ENCODE data around the gene MAGEF1.

The MAGEF1 gene

DNA sequence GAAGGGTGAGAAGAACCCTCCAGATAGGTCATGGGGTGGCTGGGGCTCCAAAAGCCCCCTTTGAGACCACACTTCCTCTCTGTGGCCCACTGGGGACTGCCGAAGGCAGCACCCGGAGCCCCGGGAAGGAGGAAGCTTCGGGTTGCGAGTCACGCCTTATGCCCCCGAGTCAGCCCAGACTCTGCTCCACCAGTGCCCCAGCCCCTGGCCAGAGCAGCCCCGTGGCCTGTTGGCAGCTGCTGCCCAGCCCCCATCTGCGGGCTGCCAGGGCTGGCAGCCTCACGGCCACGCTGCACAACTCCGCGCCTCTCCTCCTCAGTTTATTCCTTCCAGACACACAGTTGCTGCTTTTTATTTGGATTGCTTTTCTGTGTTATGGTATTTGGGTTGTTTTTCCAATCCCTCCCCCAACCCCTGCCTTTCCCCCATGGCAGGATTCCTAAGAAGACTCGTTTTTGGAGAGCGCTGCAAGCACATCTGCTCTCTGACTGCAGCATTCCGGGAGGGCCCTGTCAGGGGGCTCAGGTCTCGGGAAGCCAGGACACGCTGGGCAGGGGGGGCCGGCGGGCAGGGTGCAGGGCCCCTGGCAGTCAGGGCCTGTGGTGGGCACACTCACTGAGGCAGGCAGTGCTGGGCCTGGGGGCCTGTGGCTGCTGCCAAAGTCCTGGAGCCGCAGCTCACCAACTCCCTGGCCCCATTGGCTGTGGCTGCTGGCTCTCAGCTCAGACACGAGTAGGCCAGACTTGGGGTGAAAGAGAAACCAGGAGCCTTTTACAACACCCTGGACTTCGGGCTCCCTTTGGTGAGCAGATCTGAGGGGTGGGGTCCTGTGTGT lies 20.2 kb downstream of the MAGEF1 start:
- no peak for DNase-seq (ENCODE audit: low read depth in 2 of 3, low spot score in 1 of 3)

DNA sequence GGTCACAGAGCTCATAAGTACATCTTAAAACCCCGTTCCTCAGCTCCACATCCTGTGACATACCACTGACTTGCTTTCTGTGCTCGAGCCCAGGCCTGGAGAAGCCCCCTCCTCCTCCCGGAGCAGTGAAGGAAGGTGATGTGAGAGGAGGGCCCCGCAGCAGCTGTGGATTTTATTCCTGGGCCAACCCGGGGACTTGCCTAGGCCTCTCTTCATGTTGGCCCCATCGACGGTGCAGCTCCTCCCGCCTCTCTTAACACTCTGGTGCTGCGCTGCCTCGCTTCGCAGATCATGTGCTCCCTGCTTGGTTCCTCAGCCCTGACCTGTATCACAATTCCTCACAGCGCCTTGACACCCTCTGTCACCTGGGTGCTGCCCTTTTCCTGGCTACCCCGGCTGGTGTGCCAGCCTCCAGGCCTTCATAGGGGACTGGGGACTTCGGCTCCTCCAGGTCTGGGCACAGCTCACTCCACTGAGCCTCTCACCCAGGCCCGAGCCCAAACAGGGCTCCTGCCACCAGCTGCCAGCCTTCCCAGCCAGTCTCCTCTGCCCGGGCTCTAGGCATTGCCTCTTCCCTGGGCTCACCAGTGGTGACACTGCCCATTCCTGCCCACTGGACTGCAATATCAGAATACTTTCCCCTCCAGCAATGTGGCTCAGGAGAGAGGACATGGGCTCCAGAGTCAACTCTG lies 21.5 kb downstream of the MAGEF1 start:
- no peak for DNase-seq (ENCODE audit: low read depth in 2 of 3, low spot score in 1 of 3)

GRCh38 chr3:184688882-184689271 lies 23.0 kb downstream of the MAGEF1 start:
- no peak for DNase-seq (ENCODE audit: low read depth in 2 of 3, low spot score in 1 of 3)

GRCh38 chr3:184688251-184688881 lies 23.5 kb downstream of the MAGEF1 start:
- no peak for DNase-seq (ENCODE audit: low read depth in 2 of 3, low spot score in 1 of 3)

- DNase-seq (ENCODE audit: low read depth in 2 of 3, low spot score in 1 of 3): no peak
Observed at GRCh38 chr3:184687363-184688015, 24.4 kb downstream of the MAGEF1 start.

DNA sequence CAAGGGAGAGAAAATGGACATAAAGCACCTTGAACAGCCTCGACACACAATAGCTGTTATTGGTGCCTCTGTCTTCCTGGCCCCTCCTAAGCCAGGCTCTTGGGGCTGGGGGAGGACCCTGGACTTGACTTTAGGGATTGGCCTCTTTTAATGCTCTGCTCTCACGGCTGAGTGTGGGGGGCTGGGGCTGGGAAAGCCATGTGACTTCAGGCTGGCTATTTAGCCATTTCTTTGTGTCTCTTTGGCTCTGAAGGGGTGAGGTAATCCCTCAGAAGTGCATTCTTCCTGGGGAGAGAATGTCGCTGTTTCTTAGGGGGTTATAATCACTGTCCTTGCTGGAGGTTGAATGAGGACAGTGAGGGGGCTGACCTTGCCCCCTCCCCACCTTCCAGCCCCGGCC lies 26.2 kb downstream of the MAGEF1 start:
- no peak for DNase-seq (ENCODE audit: low read depth in 2 of 3, low spot score in 1 of 3)

DNA sequence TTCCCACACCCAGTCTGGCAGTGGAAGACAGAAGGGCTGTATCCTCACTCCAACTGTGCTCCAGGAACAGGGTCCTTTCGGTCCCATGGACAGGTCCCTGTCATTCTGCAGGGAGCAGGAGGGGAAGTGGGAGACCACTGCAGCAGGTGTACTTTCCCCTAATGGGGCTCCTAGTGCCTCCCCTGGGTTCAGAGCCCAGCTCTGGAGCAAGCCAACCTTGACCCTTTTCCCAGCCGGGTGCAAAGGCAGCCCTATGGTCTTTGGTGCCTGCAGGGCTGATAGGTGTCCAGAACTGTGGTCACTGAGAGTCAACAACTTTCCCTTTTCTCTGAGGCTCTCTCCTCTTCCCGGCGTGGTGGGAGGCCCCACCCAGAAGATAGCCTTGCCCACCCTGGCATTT lies 26.8 kb downstream of the MAGEF1 start:
- DNase-seq (ENCODE audit: low read depth in 2 of 3, low spot score in 1 of 3): no peak

DNA sequence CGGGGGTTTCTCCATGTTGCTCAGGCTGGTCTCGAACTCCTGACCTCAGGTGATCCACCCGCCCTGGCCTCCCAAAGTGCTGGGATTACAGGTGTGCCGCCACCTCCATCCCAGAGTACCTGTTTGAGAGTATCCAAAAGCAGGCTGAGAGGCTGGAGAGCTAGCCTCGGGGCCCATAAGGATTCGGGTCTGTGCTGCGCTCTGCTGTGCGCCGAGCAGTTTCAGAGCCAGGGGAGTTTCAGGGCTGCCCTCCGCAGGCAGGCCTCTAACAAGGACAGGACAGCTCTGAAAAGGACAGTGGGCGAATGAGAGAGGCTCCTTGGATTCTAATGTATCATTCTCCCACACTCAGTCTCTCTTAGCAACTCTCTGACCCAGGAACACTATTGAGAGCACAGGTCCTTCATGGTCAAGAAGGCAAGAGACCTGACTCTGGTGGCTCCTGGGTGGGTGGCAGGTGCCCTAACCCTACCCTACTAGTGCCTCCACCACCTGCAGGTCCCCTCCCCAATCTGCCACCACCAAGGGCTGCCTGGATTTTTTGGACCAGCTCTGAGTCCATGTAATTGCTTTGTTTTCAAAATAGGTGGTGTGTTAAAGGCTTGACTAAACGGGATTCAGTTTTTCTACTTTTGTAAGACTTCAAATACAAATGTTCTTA lies 27.8 kb downstream of the MAGEF1 start:
- no peak for DNase-seq (ENCODE audit: low read depth in 2 of 3, low spot score in 1 of 3)

DNA sequence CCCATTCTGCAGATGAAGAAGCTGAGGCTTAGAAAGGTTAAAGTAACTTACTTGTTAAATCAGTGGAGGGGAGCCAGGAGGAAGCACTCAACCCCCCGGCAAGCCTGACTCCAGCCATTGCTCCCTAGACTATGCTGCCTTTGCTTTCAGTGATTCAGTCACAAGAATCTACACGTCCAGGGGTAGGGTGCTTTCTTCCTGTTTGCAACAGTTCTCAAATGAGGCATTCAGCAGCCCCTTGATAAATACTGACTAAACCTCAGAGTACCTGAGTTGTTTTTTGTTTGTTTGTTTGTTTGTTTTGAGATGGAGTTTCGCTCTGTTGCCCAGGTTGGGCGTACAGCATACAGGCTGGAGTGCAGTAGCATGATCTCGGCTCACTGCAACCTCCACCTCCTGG lies 28.6 kb downstream of the MAGEF1 start:
- DNase-seq (ENCODE audit: low read depth in 2 of 3, low spot score in 1 of 3): no peak

DNA sequence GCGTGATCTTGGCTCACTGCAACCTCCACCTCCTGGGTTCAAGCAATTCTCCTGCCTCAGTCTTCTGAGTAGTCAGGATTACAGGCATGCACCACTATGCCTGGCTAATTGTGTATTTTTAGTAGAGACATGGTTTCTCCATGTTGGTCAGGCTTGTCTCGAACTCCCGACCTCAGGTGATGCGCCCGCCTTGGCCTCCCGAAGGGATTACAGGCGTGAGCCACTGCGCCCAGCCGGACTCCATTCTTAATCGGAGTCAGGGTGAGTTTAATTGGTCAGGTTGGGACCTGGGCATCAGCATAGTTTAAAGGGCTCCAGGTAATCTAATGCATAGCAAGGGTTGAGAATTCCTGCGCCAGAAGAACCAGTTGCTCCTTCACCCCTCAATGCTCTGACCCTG lies 29.2 kb downstream of the MAGEF1 start:
- DNase-seq (ENCODE audit: low read depth in 2 of 3, low spot score in 1 of 3): no peak

GRCh38 chr3:184680385-184681345 lies 31.2 kb downstream of the MAGEF1 start:
- no peak for DNase-seq (ENCODE audit: low read depth in 2 of 3, low spot score in 1 of 3)

DNA sequence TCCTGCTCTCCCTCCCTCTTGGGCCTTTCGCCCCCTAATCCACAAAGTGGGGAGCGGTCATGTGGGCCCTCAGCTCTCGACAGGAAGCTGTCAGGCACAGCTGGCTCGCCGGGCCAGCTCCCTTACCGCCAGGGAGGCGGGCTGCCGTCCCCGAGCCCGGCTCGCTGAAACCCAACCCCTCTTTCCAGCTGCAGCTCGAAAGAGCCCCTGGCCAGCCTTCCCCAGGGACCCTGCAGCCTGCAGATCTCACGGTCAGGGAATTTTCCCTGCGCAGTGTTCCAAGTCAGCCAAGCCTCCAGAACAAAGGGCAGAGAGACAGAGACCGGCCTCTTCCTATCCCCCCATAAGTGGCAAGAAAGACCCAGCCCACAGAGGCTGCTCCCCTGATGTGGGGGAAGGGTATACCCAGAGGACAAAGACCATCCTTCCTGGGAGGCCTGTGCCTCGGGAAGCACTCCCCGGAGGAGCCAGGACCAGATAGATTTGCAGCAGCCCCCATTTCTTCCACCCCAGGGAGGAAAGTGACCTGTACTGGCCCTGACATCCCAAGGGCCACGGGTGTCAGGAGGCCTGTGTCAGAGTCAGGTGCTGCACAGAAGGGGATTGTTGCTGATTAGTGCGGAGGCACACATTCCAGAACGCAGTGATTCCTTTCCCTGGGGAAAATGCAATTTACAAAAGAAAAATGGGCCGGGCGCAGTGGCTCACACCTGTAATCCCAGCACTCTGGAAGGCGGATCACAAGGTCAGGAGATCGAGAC lies 32.6 kb downstream of the MAGEF1 start:
- no peak for DNase-seq (ENCODE audit: low read depth in 2 of 3, low spot score in 1 of 3)

GRCh38 chr3:184678317-184679055 lies 33.4 kb downstream of the MAGEF1 start:
- no peak for DNase-seq (ENCODE audit: low read depth in 2 of 3, low spot score in 1 of 3)

DNA sequence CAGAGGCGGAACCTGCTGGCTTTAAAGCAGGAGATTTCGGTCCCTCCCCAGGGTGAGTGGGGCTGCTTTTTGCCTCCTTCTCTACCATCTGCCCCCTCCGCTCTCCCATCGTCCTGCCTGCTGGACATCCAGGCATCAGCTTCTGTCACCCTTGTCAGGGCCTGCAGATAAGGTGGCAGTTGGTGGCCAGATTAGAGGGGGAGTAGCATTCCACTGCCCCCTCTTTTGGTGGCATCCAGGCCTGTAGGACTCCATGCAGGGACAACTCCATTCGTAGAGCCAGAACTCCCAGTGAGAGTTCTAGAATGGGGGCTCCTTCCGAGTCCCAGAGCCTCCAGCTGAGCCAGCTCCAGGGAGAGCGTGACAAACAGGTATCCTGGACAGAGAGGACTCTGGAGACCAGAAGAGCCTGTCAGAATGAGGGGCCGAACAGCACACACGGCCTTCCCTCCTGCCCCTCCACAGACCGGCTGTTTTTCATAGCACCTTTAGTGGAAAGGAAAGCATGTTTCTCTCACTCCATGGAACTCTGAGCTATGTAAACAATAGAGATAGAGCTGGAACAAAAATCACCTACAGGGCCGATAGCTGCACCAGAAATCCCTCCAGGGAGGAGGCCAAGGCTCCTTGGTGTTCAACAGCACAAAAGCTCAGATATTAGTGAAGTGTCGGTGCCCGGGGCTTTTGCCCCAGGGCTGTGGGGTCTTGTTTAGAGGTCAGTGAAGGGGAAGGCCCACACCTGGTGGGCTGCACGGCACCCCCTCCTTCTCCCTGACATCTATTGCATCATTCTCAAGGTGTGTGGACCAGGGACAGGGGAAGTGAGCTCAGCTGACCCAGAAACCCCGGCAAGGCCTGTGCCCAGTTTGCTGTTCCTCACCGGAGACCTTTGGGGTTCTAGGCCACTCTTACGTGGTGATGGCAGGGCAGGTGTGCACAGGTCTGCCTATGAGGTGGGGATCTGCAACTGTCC lies 34.2 kb downstream of the MAGEF1 start:
- no peak for DNase-seq (ENCODE audit: low read depth in 2 of 3, low spot score in 1 of 3)

DNA sequence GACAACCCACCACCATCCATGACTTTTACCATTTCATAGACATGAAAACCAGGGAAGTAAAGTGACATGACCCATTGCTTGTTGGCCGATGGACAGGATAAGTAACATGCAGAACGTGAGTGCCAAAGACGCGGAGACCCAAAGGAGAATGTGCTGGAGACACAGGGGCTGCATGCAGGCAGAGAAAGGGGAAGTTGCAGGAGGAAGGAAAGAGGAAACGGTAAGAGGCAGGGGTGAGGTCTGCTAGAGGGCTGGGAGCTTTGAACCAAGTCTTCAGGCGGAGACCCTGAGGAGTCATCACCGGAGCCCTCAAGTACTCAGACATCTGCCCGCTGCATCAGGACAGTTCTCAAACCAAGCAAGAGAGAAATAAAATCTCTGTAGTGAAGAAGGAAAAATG lies 34.9 kb downstream of the MAGEF1 start:
- DNase-seq (ENCODE audit: low read depth in 2 of 3, low spot score in 1 of 3): no peak

- no peak for DNase-seq (ENCODE audit: low read depth in 2 of 3, low spot score in 1 of 3)
Observed at GRCh38 chr3:184674626-184675025, 37.2 kb downstream of the MAGEF1 start.

Data from stimulated activated CD4-positive, alpha-beta T cell treated with anti-CD3 and anti-CD28 coated beads, Interleukin-12 subunit alpha, Interleukin-12 subunit beta, amount 100 ng/mL, for 48 hours (primary cell).